Gastroesophageal sphincter (tissue), 3 donors: Measurements from ENCODE around the gene MYO3B.

Experiments
- POLR2A ChIP-seq, 2 donors: fragments of 450-650 bp; IDR thresholded peaks; one replicate each; pipeline ENCODE4 v1.6.1; 2017; ENCODE audit warnings: antibody characterized with exemption in 2 of 2, mild to moderate bottlenecking in 2 of 2, moderate library complexity in 1 of 2
- POLR2AphosphoS5 ChIP-seq: sonication (generic); formaldehyde crosslinking; IDR thresholded peaks from one replicate; pipeline ENCODE4 v1.6.1; 2017; ENCODE audit warnings: antibody characterized with exemption
- TF ChIP-seq, protein P1 (sequence below), 4 experiments: fragments of 200-600 bp in 2 of 4; fragments of 450-650 bp in 2 of 4; sonication (generic) in 1 of 4; IDR thresholded peaks; one replicate each; pipeline ENCODE4 v1.5.1; 2017 to 2019; ENCODE audit warnings: antibody characterized with exemption in 4 of 4, mild to moderate bottlenecking in 2 of 4, moderate library complexity in 2 of 4

GRCh38 chr2:170641961-170642360, 464.0 kb downstream of the MYO3B start:
- TF ChIP-seq POLR2A (IDR thresholded peaks at IDR 0.05) (no peak), POLR2AphosphoS5 (no peak)
- TF ChIP-seq, protein P1, sequence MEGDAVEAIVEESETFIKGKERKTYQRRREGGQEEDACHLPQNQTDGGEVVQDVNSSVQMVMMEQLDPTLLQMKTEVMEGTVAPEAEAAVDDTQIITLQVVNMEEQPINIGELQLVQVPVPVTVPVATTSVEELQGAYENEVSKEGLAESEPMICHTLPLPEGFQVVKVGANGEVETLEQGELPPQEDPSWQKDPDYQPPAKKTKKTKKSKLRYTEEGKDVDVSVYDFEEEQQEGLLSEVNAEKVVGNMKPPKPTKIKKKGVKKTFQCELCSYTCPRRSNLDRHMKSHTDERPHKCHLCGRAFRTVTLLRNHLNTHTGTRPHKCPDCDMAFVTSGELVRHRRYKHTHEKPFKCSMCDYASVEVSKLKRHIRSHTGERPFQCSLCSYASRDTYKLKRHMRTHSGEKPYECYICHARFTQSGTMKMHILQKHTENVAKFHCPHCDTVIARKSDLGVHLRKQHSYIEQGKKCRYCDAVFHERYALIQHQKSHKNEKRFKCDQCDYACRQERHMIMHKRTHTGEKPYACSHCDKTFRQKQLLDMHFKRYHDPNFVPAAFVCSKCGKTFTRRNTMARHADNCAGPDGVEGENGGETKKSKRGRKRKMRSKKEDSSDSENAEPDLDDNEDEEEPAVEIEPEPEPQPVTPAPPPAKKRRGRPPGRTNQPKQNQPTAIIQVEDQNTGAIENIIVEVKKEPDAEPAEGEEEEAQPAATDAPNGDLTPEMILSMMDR (IDR thresholded peaks at IDR 0.05) = no peak
